Measurements from ENCODE around the gene RAB1B.
A peak's percentile ranks its signal among the peaks of the same experiment; 100 is the strongest.

The RAB1B gene

GRCh38 chr11:66268244-66268951, at the start of gene RAB1B:
RAB1B (plus strand) TSS chr11:66268639; CDS start chr11:66268680, 41 bp downstream.
- DNase-seq = peak; percentile 99

- no peak for DNase-seq
Observed at GRCh38 chr11:66218846-66219620, 49.4 kb upstream of the RAB1B start.

GRCh38 chr11:66219846-66220565, 48.4 kb upstream of the RAB1B start:
- DNase-seq = no peak

DNA sequence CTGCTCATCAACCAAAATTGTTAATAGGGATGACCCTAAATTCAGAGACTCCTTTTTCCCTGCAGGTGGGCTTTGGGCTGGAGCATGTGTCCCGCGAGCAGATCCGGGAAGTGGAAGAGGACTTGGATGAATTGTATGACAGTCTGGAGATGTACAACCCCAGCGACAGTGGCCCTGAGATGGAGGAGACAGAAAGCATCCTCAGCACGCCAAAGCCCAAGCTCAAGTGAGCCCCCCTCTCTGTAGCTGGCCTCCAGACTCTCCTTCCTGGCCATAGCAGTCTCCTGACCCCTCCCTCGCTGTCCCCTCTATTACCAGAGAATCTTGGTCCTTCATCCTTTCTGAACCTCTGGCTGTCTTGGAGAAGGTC, 47.9 kb upstream of the RAB1B start:
- no peak for DNase-seq

DNA sequence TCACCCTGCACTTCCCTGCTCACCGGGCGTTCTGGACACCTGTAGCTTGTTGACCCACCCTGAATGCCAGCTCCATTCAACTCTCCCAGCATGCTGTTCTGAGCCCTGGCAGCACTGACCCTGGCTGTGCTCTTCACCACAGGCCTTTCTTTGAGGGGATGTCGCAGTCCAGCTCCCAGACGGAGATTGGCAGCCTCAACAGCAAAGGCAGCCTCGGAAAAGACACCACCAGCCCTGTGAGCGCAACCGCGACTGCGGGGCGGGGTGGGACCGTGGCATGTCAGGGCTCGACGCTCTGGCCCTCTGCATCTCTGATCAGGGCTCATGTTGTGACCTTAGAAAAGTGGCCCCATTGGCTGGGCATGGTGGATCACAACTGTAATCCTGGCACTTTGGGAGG, 47.4 kb upstream of the RAB1B start:
- no peak for DNase-seq

- DNase-seq = no peak
Observed at GRCh38 chr11:66221726-66222236, 46.7 kb upstream of the RAB1B start.

DNA sequence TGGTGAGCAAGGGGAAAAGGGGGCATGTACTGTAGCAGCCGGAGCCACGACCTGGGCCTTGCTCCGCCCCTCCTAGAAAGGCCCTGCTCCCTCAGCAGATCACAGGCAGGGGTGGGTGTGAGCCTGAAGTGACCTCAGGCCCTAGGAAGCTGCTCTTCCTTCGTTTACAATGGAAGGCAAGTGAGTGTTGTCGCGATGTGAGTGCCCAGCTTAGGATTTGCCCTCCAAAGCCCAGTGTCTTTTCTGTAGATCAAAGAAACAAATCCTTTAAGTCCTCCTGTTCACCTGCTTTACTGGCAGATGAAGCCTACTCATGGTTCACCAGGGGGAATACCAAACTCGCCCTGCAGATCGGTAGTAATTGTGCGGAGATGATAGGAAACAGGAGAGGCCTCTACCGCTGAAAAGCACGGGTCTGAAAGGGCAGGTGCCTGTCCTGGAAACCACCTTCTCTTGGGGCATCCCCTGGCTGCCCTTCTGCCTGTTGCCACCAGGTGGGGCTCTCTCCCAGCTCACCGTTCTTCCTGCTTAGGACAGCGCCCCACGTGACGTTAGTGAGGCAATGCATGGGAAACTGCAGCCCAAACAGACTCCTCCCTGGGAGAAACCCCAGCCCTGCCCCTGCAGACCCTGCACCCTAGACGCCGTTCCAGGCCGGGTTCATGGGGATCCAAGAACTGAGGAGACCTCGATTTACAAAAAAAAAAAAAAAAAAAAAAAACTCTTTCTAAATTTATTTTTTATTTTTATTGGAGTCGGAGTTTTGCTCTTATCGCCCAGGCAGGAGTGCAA, 45.9 kb upstream of the RAB1B start:
- peak; percentile 93 for DNase-seq

DNA sequence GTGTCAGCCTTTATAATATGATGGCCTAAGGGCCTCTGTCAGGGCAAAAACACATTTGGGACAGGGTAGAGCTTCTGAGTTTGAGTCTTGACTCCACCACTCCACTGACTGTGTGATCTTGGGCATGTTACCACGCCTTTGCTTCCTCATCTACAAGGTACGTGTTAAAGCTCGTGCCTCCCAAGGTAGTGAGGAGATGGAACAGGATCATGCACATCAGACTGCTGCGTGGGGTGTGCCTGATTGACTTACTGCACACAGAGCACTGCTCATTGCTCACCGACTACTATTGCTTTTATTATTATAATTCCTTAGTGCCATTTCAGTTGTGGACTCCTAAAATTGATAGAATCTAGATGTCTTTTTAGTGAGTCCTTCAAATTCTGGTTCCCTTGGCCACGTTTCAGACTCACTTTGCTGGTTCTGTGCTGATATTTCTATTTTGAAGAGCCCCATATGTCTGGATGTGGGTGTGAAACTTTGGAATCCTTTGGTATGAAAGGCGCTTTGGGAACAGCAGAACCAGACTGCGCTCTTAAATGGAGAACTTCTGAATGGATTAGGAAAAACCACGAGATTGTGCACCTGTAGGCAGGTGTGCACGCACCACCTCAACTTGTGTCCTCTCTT, 44.1 kb upstream of the RAB1B start:
- DNase-seq = no peak

DNA sequence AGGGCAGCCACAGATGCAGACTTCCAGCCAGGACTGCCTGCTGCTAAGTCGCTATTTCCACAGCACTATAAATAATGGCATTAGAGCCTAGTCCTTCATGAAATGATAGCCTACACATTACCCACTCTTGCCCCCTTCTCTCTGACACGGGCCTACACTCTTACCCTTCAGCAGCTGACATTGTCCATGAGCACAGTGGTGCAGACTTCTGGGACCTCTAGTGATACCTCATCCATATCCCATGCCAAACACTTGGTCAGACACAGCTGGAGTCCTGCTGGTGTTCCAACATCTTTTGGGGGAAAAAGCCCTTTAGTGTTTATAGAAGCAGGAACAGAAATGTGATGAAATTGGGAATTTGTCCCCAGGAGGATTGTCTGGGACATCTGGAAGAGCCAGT, 43.4 kb upstream of the RAB1B start:
- no peak for DNase-seq

DNA sequence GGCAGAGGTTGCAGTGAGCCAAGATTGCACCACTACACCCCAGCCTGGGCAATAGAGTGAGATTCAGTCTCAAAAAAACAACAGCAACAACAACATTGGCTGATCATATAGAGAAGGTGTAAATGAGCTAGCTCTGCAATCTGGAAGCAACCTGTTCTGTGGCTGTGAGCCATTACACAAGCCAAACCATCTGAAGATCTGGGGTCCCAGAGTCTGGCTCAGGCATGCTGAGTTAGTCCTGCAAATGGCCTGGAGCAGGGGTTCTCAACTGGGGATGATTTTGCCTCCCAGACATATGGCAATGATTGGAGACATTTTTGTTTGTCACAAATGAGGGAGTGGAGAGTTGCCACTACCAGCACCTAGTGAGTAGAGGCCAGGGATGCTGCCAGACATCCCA, 42.3 kb upstream of the RAB1B start:
- DNase-seq = no peak

GRCh38 chr11:66227700-66228099, 40.7 kb upstream of the RAB1B start:
- no peak for DNase-seq

GRCh38 chr11:66228521-66228920, 39.9 kb upstream of the RAB1B start:
- DNase-seq = no peak

GRCh38 chr11:66230156-66230555, 38.3 kb upstream of the RAB1B start:
- no peak for DNase-seq

DNA sequence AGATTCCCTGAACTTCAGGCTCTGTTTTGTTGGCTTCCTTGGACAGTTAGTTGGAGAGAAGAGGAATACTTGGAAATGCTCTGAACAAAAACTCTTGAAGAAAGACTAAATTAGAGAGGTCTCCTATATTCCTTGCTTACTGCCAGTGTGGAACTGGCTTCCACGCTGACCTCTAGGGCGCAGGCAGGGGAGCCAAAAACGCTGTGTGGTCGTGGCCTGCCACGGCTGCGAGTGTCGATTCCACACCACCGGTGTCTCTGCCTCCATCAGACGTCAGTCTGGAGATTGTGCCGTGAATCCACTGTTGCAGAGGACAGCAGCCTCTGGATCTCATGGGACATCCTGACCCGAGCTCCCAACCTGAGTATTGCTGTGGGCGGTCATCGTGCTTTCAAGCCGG, 37.5 kb upstream of the RAB1B start:
- DNase-seq = no peak

GRCh38 chr11:66231561-66231960, 36.9 kb upstream of the RAB1B start:
- no peak for DNase-seq

GRCh38 chr11:66232769-66233168, 35.7 kb upstream of the RAB1B start:
- DNase-seq = no peak

DNA sequence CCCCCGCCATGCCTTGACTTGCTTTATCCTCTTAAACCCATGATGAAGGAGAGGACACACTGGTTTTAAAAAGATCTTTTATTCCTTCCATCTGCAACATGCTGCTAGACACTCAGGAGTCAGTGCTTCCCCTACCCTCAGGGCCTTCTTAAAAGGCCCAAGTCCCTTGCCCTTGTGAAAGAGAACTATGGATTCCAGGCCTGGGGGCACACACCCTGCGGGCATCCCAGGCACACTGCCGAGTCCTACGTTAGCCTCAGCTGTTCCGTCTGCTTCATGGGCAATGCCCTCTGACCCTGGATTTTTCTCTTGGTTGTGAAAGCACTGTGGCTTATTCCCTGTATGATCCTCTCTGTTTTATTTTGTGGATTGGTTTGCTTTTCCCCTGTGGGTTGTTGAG, 35.1 kb upstream of the RAB1B start:
- DNase-seq = no peak

DNA sequence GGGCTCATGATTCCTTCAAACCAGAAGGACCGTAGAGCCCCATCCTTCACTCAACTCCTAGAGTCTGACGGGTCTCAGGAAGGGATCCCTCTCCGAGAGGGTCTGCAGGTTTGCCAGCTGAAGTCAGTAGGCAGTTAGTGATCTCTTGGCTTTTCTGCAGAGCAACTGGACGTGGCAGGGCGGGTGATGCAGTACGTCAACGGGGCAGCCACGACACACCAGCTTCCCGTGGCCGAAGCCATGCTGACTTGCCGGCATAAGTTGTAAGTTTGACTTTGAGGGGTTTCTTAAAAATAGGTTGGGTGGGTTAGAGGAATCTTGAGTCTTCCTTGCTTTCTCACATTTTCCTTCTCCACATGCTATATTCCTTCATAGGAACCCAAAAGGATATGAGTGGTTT, 33.3 kb upstream of the RAB1B start:
- no peak for DNase-seq

GRCh38 chr11:66237867-66238266, 30.6 kb upstream of the RAB1B start:
- DNase-seq = no peak

DNA sequence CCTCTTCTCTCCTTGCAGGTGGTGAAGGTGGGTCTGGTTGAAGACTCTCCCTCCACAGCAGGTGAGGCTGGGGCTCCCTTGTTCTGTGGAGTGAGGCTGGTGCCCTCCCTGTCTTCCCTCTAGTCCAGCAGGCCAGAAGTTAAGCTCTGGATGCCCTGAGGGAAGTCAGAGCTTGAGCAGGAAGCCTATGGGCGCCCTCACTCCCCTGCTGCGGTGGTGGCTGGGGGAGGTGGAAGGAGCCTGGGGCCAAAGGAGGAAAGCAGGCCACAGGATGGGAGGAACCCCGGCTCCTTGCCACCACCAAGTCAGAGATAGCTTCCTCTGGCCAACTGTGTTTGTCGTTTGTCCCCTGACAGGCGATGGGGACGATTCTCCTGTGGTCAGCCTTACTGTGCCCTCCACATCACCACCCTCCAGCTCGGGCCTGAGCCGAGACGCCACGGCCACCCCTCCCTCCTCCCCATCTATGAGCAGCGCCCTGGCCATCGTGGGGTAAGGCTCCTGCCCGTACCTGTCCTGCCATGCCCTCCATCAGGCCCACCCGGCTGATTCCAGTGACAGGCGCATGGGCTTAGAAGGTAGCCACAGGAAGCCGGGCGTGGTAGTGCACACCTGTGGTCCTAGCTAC, 29.5 kb upstream of the RAB1B start:
- DNase-seq = no peak

GRCh38 chr11:66239511-66239910, 28.9 kb upstream of the RAB1B start:
- no peak for DNase-seq
